GM10847 (cell line): ENCODE results near the gene KRTAP10-3.
"Not testable (repeated sequence)": the region's sequence is repeated elsewhere in the genome, so short reads cannot be mapped to it uniquely, and the experiment has no call there.

Experiments used
- POLR2A ChIP-seq: IDR thresholded peaks from 2 replicates; pipeline ENCODE4 v1.6.1; 2011; ENCODE audit not compliant: insufficient read length; ENCODE audit errors: extremely low read depth

The KRTAP10-3 gene

GRCh38 chr21:44575307-44576024, 16.9 kb upstream of the KRTAP10-3 start:
- no peak for TF ChIP-seq POLR2A

GRCh38 chr21:44574457-44575306, 16.1 kb upstream of the KRTAP10-3 start:
- TF ChIP-seq POLR2A = no peak

GRCh38 chr21:44573630-44574456, 15.2 kb upstream of the KRTAP10-3 start, which contains the start of gene KRTAP10-4:
TSS of gene KRTAP10-4 (plus strand) at chr21:44573729. CDS start at chr21:44573759, 30 bp downstream.
- not testable (repeated sequence) for TF ChIP-seq POLR2A

- no peak for TF ChIP-seq POLR2A
Observed at GRCh38 chr21:44572959-44573583, 14.5 kb upstream of the KRTAP10-3 start.

- TF ChIP-seq POLR2A = no peak
Observed at GRCh38 chr21:44571844-44572782, 13.5 kb upstream of the KRTAP10-3 start.

- no peak for TF ChIP-seq POLR2A
Observed at GRCh38 chr21:44571296-44571695, 12.7 kb upstream of the KRTAP10-3 start.

GRCh38 chr21:44569861-44570517, 11.4 kb upstream of the KRTAP10-3 start:
- TF ChIP-seq POLR2A = no peak

- TF ChIP-seq POLR2A = no peak
Observed at GRCh38 chr21:44568667-44569556, 10.3 kb upstream of the KRTAP10-3 start.

- TF ChIP-seq POLR2A = no peak
Observed at GRCh38 chr21:44568261-44568660, 9.7 kb upstream of the KRTAP10-3 start.

- no peak for TF ChIP-seq POLR2A
Observed at GRCh38 chr21:44567481-44568171, 9.0 kb upstream of the KRTAP10-3 start.

- no peak for TF ChIP-seq POLR2A
Observed at GRCh38 chr21:44566403-44566802, 7.8 kb upstream of the KRTAP10-3 start.
